HL-60/S4 treated with phorbol 12-myristate 13-acetate at 8.2 ng/mL for 4 days and 3 days (cell line): Measurements from ENCODE around the gene UBE3A.
"Not testable (repeated sequence)": the region's sequence is repeated elsewhere in the genome, so short reads cannot be mapped to it uniquely, and the experiment has no call there.

Source experiments
- in situ Hi-C: fragments of 300-500 bp; cut with MboI; formaldehyde crosslinking; loops from 2 replicates; pipeline ENCODE4 v1.15.0; 2022; ENCODE audit warnings: low sequenced_read_pairs

UBE3A gene

GRCh38 chr15:25439369-25439836 lies 579 bp upstream of the UBE3A start:
- in situ Hi-C loops, result no loop called here

DNA sequence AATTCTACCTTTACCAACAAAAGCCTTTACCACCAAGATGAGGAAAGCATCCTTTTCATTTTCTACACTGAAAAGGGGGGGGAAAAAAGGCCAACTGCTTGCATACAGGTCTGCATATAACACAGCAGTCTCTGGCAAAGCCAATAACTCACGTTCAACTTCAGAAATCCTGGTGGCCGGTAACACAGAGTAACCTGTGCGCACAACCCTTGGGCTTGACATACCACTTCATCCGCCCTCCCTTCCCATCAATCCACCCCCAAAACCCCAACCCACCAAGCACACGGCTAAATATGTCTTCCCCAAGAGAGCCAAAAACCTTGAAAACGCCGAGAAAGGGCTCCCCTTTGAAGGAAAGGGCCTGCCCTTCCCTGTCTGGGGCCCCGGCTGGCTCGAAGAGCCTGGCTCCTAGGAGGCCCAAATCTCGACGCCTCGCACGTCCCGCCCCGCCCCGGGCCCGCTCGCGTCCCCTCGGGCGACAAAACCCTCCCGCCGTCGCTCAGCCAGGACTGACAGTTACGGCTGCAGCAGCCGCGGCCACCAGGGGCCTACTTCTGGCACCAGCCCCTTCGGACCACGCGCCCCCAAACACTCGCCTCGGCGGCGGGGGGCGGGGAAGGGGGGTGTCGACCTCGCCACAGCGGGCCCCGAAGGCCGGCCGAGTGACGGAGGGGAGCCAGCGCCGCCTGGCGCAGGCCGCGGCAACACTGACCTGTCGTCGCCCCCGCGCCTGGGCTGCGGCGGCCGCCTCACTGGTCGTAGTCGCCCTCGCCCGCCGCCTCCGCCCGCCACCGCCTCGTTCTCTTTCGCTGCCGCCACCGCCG lies 835 bp downstream of the UBE3A start:
- in situ Hi-C loops, result no loop called here

DNA sequence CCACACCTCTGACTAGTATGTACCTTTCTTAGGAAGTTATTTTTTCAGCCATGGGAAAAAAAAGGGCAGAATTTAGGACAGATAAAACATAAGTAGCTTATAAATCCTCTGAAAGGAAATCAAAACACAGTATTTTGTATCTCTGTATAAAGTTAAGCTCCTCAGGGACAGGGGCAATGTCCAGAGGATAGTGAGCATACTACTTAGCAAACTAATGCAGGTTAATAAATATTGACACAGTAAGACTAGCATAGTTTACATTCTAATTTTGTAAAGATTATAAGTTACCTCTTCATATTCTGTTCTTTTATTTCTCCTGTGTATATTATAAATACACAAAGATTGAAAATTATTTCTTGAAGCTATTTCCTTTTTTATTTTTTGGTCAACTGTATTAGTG lies 2.1 kb downstream of the UBE3A start:
- in situ Hi-C loops, result no loop called here

DNA sequence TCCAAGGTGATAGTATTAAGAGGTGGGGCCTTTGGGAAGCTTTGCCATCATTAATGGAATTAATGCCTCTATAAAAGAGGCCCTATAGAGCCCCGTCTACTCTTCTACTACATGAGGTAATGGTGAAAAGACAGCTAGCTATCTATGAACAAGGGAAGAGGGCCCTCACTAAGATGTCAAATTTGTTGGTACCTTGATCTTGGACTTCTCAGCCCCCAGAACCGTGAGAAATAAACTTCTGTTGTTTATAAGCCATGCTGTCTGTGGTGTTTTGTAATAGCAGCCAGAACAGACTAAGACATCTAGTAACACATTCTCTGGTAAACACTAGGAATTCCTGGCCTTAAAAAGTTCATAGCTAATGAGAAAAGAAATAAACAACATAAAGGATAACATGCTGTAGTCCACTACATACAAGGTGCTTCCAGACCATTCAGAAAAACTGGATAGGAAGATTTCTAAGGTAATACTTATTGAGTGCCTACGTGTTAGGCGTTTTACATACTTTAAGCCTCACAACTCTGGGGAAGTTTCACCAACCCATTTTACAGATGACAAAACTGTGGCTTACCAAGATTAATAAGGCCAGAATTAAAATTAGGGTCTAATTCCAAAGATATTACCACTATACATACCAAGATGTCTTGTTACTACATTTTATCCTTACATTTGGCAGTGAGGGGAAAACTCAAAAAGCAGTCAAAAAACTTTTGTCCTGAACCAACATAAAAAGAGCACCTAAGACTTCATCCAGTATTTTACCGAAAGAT lies 3.2 kb downstream of the UBE3A start:
- in situ Hi-C loops, result no loop called here

- in situ Hi-C loops, result no loop called here
These were observed 5.5 kb downstream of the UBE3A start for GRCh38 chr15:25433118-25433865.

DNA sequence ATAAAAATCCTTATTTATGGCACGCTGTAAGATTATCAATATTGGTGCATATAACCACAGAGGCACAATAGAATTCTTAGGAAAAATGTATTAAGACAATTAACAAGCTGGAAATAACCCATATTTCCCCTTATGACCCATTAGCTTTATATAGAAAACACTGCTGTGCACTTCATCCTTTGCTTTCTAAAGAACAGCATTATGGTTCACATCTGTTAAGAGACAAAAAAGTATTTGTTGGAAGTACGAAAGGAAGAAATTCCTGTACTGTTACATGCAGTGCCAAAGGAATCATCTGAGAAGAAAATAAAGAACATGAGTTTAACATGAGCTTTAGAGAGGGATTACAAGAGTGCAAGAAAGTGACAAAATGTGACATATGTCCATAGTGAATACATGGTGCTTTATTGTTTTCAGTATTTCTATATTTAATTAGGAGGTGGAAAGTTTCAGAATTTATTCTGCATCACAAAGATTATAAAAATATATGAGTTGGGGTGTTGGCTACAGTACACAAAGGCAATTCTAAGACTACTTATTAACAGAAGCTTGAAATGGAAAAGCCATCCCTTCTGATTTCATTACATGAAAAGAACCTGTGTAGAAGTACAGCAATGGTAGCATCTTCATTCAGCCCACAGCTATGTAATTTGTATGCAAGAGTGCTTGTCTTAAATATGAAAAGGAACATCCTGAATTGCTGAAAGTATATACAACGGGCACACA lies 6.8 kb downstream of the UBE3A start:
- in situ Hi-C loops, result no loop called here

DNA sequence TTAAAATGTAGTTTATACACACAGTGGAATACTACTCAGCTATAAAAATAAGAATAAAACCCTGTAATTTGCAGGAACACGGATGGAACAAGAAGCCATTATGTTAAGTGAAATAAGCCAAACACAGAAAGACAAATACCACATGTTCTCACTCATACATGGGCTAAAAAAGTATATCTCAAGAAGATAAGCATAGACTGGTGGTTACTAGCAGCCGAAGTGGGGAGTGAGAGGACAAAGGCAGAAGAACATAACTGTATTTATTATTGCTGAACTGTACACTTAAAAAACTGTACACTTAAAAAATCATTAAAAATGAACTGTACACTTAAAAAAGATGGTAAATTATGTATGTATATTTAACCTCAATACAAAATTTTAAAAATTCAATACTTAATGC lies 11.0 kb downstream of the UBE3A start:
- in situ Hi-C loops, result no loop called here

DNA sequence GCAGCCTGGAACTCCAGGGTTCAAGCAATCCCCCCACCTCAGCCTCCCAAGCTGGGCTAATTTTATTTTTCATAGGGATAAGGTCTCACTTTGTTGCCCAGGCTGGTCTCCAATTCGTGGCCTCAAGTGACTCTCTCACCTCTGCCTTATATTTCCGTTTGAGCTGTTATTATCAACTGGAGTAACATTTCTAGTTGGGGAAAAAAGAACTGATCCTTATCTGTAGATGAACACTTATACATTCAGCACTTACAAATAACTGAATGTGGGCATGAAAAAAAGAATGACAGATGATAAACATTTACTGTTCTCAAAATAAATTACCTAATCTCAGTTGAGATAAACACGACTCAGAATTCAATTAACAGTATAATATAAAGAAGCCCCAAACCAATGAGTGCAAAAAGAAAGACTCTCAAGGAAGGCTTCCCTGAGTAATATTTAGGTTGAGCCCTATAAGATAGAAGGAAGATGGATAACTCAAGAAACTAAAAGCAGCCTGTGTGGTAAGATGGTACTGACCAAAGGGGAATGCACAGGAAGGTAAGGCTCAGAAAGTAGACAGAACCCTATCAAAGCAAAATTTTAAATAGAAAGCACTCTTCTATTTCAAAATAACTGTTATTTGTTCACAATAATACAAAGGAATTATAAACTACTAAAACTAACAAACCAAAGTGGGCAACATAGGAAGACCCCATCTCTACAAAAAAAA lies 11.8 kb downstream of the UBE3A start:
- in situ Hi-C loops, result no loop called here

DNA sequence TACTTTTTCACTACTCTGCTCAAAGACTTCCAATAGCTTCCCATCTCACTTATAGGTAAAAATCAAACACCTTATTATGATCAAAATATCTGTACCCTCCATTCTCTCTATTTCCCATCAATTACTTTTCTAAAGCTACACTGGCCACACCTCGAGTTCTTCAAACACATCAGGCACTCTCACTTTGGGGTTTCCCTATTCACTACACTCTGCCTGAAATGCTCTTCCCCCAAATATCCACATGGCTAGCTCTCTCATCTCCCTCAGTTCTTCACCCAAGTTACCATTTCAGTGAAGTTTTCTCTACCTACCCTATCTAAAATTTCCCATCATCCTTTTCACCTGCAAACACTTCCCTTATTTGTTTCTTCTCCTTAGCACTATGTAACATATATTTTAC lies 14.8 kb downstream of the UBE3A start:
- in situ Hi-C loops, result no loop called here

DNA sequence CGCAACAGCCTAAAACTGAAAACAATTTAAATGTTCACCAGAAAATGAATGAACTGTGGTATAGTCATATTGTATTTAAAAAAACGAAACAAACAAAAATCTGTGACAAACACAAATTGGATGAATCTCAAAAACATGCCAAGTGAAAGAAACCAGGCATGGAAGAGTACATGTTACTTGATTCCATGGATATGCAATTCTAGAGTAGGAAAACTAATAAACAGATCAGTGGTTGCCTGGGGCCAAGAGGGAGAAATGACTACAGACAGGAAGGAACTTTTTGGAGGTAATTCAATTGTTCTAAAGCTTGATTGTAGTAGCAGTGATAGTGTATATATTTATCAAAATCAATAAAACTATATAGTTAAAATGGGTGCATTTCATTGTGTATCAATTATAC lies 16.8 kb downstream of the UBE3A start:
- in situ Hi-C loops, result no loop called here

DNA sequence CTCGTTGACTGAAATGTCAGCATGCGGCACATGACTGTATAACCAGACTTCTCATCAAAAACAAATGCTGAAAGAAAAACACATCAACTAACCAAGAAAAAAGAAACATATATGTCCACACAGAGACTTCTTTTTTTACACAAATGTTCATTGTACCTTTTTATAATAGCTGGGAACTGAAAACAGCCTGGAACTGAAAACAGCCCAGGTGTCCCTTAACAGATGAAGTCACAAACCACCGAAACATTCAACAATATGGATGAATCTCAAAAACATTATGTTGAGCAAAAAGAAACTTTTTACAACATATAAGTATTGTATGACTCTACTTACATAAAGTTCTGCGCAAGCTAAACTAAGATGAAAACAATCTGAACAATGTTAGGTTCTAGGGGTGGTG lies 20.6 kb downstream of the UBE3A start:
- in situ Hi-C loops, result no loop called here

DNA sequence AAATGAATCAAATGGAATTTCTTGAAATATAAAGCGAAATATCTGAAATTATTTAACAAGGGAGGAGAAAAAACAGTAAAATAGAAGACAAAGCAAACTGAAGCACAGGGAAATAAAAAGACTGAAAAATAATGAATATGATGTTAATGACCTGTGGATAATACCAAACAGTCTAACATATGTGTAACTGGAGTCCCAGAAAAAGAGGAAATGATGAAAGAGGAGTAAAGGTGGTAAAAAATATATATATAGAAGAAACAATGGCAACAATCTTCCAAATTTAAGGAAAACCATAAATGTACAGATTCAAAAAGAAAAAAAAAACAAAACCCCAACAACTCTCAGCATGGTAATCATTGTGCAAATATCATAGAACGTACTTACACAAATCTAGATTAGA lies 21.2 kb downstream of the UBE3A start:
- in situ Hi-C loops, result no loop called here

DNA sequence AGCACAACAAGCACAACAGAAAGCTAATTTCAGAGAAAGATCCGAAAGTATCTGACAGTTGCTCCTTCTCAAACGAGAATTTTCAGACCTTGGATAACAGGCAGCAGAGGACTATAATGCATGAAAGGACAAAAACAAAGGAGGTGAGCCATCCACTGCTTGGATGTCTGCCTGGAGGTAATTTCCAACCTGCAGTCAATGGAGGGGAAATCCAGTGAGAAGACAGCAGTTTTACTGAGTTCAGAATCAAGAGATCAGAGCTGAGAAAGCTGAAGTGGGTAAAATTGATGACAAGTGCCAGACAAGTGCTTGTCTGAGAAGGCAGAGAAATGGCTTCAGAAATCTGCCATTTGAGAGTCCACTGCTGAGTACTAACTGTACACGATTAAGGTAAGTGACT lies 22.1 kb downstream of the UBE3A start:
- in situ Hi-C loops, result no loop called here

GRCh38 chr15:25415707-25416106 lies 23.1 kb downstream of the UBE3A start:
- in situ Hi-C loops, result no loop called here

DNA sequence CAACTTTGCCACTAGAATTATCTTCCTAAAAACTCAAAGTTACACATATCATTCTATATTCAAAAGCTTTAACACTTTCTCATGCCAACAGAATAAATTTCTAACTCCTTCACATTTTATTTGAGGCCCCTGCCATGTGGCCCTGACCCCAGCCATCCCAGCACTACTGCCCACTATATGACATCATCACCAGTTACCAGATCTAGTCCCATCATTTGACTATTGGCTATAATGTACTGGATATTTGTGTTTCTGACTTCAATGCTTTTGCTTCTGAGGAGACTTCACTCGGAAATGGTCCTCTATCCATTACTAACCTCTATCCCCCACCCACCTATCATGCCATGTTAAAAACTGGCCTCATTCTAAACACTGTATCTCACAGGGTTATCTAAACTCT lies 23.6 kb downstream of the UBE3A start:
- in situ Hi-C loops, result no loop called here

GRCh38 chr15:25410649-25411048 lies 28.2 kb downstream of the UBE3A start:
- in situ Hi-C loops, result no loop called here

DNA sequence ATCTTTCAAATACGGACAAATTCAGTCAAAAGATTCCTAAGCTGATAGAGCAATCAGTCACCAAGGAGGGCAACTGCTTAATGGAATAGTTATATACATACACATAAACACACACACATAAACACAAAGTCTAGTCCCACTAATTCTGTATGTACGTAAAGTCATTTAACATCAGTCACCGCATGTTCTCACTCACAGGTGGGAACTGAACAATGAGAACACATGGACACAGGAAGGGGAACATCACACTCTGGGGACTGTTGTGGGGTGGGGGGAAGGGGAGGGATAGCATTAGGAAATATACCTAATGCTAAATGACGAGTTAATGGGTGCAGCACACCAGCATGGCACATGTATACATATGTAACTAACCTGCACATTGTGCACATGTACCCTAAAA lies 29.1 kb downstream of the UBE3A start:
- in situ Hi-C loops, result not testable (repeated sequence)

- in situ Hi-C loops, result no loop called here
These were observed 29.9 kb downstream of the UBE3A start for GRCh38 chr15:25408929-25409328.

DNA sequence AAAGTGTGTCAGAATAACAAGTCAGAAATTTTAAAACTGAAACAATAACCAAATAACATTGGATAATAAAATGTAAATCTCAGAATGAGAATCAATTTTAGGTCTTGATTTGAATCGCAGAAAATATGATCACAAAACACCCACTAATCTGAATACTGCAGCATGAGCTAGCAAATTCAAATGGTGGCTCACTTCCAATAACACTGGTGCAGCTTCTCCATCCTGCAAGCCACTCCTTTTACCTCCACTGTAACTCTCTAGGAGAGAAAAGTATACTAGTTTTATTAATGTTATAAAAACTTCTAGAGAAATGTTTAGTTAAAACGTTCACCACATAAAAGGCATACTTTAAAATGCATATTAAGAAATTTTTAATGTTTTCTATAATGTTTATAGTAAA lies 30.4 kb downstream of the UBE3A start:
- in situ Hi-C loops, result no loop called here

DNA sequence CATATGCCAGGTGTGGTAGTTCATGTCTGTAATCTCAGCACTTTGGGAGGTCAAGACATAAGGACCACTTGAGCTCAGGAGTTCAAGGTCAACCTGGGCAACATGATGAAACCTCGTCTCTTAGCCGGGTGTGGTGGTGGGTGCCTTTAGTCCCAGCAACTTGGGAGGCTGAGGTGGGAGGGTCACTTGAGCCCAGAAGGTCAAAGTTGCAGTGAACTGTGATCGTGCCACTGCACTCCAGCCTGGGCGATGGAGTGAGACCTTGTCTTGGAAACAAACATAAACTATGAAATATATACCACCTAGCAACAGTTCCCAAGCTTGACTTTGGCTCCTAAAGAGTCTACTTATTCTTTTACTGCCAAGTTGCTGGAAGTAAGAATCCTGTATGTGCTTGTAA lies 30.9 kb downstream of the UBE3A start:
- in situ Hi-C loops, result no loop called here
